B cell (primary cell): ENCODE results near the gene DDIT4. TPM values are rescaled to one million over a fixed set of nuclear protein-coding genes. Genes with fewer than 3 reads are reported as not detected.
A peak's percentile ranks its signal among the peaks of the same experiment; 100 is the strongest.

ENCODE experiments used
- ATAC-seq: fragments of 200-7000 bp; cut with Tn5 transposase; one replicate; pipeline ENCODE4 v1.10.0; 2021; ENCODE audit warnings: low read depth, mild to moderate bottlenecking, moderate number of reproducible peaks, moderate library complexity
- CTCF ChIA-PET: fragments of 350-600 bp; sonication (Branson Sonifier 250); formaldehyde crosslinking; loops from one replicate; lab custom pipeline; 2021; ENCODE audit warnings: antibody characterized with exemption, inconsistent platforms; lab: Charles Lee
- POLR2A ChIA-PET: fragments of 350-600 bp; sonication (Branson Sonifier 250); formaldehyde crosslinking; loops from one replicate; lab custom pipeline; 2021; ENCODE audit warnings: antibody characterized with exemption; lab: Charles Lee
- DNase-seq: peaks from one replicate; pipeline ENCODE4 v3.0.0; 2013
- H2AFZ ChIP-seq: 2 replicates; pipeline ENCODE4 v1.6.1; 2012; ENCODE audit warnings: mild to moderate bottlenecking, low read depth, low read length; ENCODE audit not compliant: insufficient read depth, poor library complexity, severe bottlenecking
- H3K27ac ChIP-seq, 2 donors: 1 replicate in 1 of 2; 2 replicates in 1 of 2; pipeline ENCODE4 v1.5.1; 2012 to 2013; ENCODE audit warnings: low read length in 2 of 2, mild to moderate bottlenecking in 2 of 2, moderate library complexity in 1 of 2
- H3K27me3 ChIP-seq, 4 experiments: fragments of 200-600 bp in 1 of 4; sonication (generic) in 1 of 4; replicated peaks in 1 of 4; 1 replicate in 2 of 4; 2 replicates in 2 of 4; pipeline versions ENCODE4 v1.6.1 to v1.7.0; 2013 to 2016; ENCODE audit warnings: low read length in 3 of 4, mild to moderate bottlenecking in 2 of 4, mixed read lengths in 1 of 4, moderate library complexity in 1 of 4; ENCODE audit not compliant: insufficient read depth in 4 of 4, control insufficient read depth in 3 of 4; ENCODE audit errors: control extremely low read depth in 1 of 4
- H3K36me3 ChIP-seq, 2 experiments: replicated peaks in 1 of 2; 1 replicate in 1 of 2; 2 replicates in 1 of 2; pipeline versions ENCODE4 v1.6.1 to v1.7.1; 2013; ENCODE audit warnings: low read length in 1 of 2; ENCODE audit not compliant: insufficient read depth in 2 of 2, control insufficient read depth in 1 of 2; ENCODE audit errors: control extremely low read depth in 1 of 2, extremely low read depth in 1 of 2
- H3K4me1 ChIP-seq, 2 donors: fragments of 200-600 bp in 1 of 2; sonication (generic) in 1 of 2; 1 replicate in 1 of 2; 2 replicates in 1 of 2; pipeline versions ENCODE4 v1.5.1 to v1.6.1; 2013 to 2017; ENCODE audit warnings: low read length in 2 of 2; ENCODE audit not compliant: control insufficient read depth in 2 of 2, insufficient read depth in 2 of 2
- H3K4me2 ChIP-seq: replicated peaks from 2 replicates; pipeline ENCODE3; 2012; ENCODE audit warnings: mild to moderate bottlenecking, low read depth, low read length; ENCODE audit not compliant: poor library complexity, severe bottlenecking
- H3K4me3 ChIP-seq, 5 experiments: fragments of 200-600 bp in 1 of 5; sonication (generic) in 1 of 5; 1 replicate in 3 of 5; 2 replicates in 2 of 5; pipeline versions ENCODE4 v1.5.1 to v1.7.0; 2011 to 2016; ENCODE audit warnings: low read length in 4 of 5, mild to moderate bottlenecking in 4 of 5, low read depth in 2 of 5, control low read depth in 1 of 5, moderate library complexity in 1 of 5; ENCODE audit not compliant: insufficient read depth in 1 of 5; ENCODE audit errors: control extremely low read depth in 1 of 5, extremely low read depth in 1 of 5
- H3K79me2 ChIP-seq: fragments of 200-600 bp; sonication (generic); one replicate; pipeline ENCODE4 v1.6.0; 2016; ENCODE audit warnings: low read length; ENCODE audit not compliant: control insufficient read depth, insufficient read depth
- H3K9ac ChIP-seq: fragments of 200-600 bp; sonication (generic); 2 replicates; pipeline ENCODE4 v1.6.1; 2017; ENCODE audit warnings: mild to moderate bottlenecking, low read length, moderate library complexity
- H3K9me3 ChIP-seq, 3 donors: one replicate each; pipeline versions ENCODE4 v1.6.1 to v1.7.1; 2013; ENCODE audit warnings: low read length in 2 of 3; ENCODE audit not compliant: control insufficient read depth in 2 of 3, insufficient read depth in 1 of 3; ENCODE audit errors: control extremely low read depth in 1 of 3
- H4K20me1 ChIP-seq: 2 replicates; pipeline ENCODE4 v1.6.0; 2012; ENCODE audit warnings: mild to moderate bottlenecking, low read length; ENCODE audit not compliant: insufficient read depth, control insufficient read depth, poor library complexity, severe bottlenecking
- H3K27ac Mint-ChIP-seq: one replicate; pipeline ENCODE4 v1.8.0; 2021; ENCODE audit warnings: mixed read lengths
- H3K27me3 Mint-ChIP-seq: one replicate; pipeline ENCODE4 v1.8.0; 2021; ENCODE audit warnings: mixed read lengths
- H3K4me1 Mint-ChIP-seq: one replicate; pipeline ENCODE4 v1.8.0; 2021; ENCODE audit warnings: mixed read lengths
- H3K4me3 Mint-ChIP-seq: one replicate; pipeline ENCODE4 v1.8.0; 2021; ENCODE audit warnings: mixed read lengths
- H3K9me3 Mint-ChIP-seq: one replicate; pipeline ENCODE4 v1.8.0; 2022; ENCODE audit warnings: mixed read lengths; ENCODE audit not compliant: insufficient read depth
- CTCF ChIP-seq: fragments of 200-600 bp; IDR thresholded peaks from one replicate; pipeline ENCODE4 v1.8.0; 2022; ENCODE audit warnings: antibody characterized with exemption, mild to moderate bottlenecking
- EZH2 ChIP-seq: IDR thresholded peaks from 2 replicates; pipeline ENCODE4 v1.6.1; 2012; ENCODE audit warnings: borderline replicate concordance, low read depth, mild to moderate bottlenecking, moderate library complexity, low read length; ENCODE audit not compliant: insufficient read depth, poor library complexity, severe bottlenecking
- WGBS: methylation state at CpG from one replicate; pipeline ENCODE4 v1.1.5; 2013; ENCODE audit warnings: missing lambda C conversion rate; ENCODE audit not compliant: insufficient coverage; 5-methylcytosine and 5-hydroxymethylcytosine counted together
- intact Hi-C: fragments of 100-400 bp; cut with micrococcal nuclease; formaldehyde crosslinking; loops from one replicate; pipeline ENCODE4 v1.10.0; 2022
- polyA plus RNA-seq: library from polyadenylated mRNA; depleted of rRNA; stranded (reverse); fragments of >200 nt; gene quantifications from 2 replicates; pipeline ENCODE4 v1.2.3, GENCODE V29; 2012
- total RNA-seq, 2 donors: library from RNA; stranded (reverse); fragments of 120-200 nt in 1 of 2; gene quantifications; 1 replicate in 1 of 2; 2 replicates in 1 of 2; pipeline versions ENCODE4 v1.2.3 to v1.2.4, GENCODE V29; 2013 to 2022

The DDIT4 gene
- total and polyA plus RNA-seq, 2 donors (not counting 1 experiment from before 2014, with no cell fraction given), result 102 to 110 TPM

GRCh38 chr10:72257051-72257892 is 16.5 kb upstream of the DDIT4 start:
- no peaks in the 10 kb centered on the region for H3K36me3 ChIP-seq
- no peak overlapping the region for H3K4me3 ChIP-seq
- Mint-ChIP-seq H3K4me3 (peak overlapping the region; percentile 74), H3K9me3 (no peaks in the 10 kb centered on the region), H3K4me1 (peaks cover 70% of the 10 kb centered on the region), H3K27ac (peak overlapping the region; percentile 89), H3K27me3 (no peaks in the 10 kb centered on the region)
- CTCF ChIA-PET, result interaction anchor here (0.7 to 8.3 kb wide), 6 partner anchors 18 to 492 kb away, joined by 3 to 48 read pairs (median 4); no protein-coding TSS in a partner anchor
- intact Hi-C loops, result loop anchor here (1.0 kb wide), 1 partner anchor 9 kb away; no protein-coding TSS in a partner anchor
- peaks cover 3% of the 10 kb centered on the region for H3K79me2 ChIP-seq
- no peaks in the 10 kb centered on the region for H3K27me3 ChIP-seq
- H4K20me1 ChIP-seq, result no peaks in the 10 kb centered on the region
- POLR2A ChIA-PET, result interaction anchor here (0.5 to 1.1 kb wide), 4 partner anchors 9 to 58 kb away, joined by 3 to 8 read pairs (median 4); no protein-coding TSS in a partner anchor
- H3K4me2 ChIP-seq, result peak overlapping the region; percentile 49
- H3K4me1 ChIP-seq, result peaks cover 73 to 88% of the 10 kb centered on the region in 2 donors
- peak overlapping the region in 1 of 2 donors; percentile 21 for H3K27ac ChIP-seq
- ATAC-seq (peak; percentile 32), DNase-seq (peak; percentile 76)
- 28% methylated on average over 2 of the region's 8 CpGs for WGBS
- H3K9ac ChIP-seq, result no peak overlapping the region
- no peak for TF ChIP-seq CTCF
- no peak for TF ChIP-seq EZH2
- no peak overlapping the region for H2AFZ ChIP-seq
- no peaks in the 10 kb centered on the region for H3K9me3 ChIP-seq

GRCh38 chr10:72258617-72259016 is 15.1 kb upstream of the DDIT4 start:
- CTCF ChIA-PET, result interaction anchor here (0.6 to 8.3 kb wide), 7 partner anchors 11 to 78 kb away, joined by 3 to 48 read pairs (median 3); partner anchors contain the start of gene DDIT4
- Histone ChIP-seq H3K79me2 (peaks cover 3% of the 10 kb centered on the region), H3K4me1 (peaks cover 66 to 84% of the 10 kb centered on the region in 2 donors), H3K4me3 (no peak overlapping the region), H4K20me1 (no peaks in the 10 kb centered on the region), H3K27me3 (no peaks in the 10 kb centered on the region), H3K36me3 (no peaks in the 10 kb centered on the region), H2AFZ (no peak overlapping the region), H3K4me2 (no peak overlapping the region), H3K9me3 (no peaks in the 10 kb centered on the region), H3K9ac (no peak overlapping the region), H3K27ac (no peak overlapping the region)
- TF ChIP-seq CTCF, result no peak
- TF ChIP-seq EZH2, result no peak
- Mint-ChIP-seq H3K27me3 (no peaks in the 10 kb centered on the region), H3K27ac (peak overlapping the region; percentile 15), H3K4me1 (peaks cover 62% of the 10 kb centered on the region), H3K4me3 (no peak overlapping the region), H3K9me3 (no peaks in the 10 kb centered on the region)
- ATAC-seq, result no peak
- intact Hi-C loops, result no loop called here
- no peak for DNase-seq
- POLR2A ChIA-PET, result interaction anchor here (1.2 to 1.3 kb wide), 2 partner anchors 43 to 61 kb away, joined by 3 to 4 read pairs; partner anchors contain the start of genes ANAPC16 and ASCC1
- WGBS, result 93% methylated on average over 4 of the region's 4 CpGs
